Stimulated activated naive CD8-positive, alpha-beta T cell treated with anti-CD3 and anti-CD28 coated beads, Interleukin-15, Interleukin-2, amounts not matched to agents 100 ng/mL and 50 ng/mL, for 24 hours (primary cell): Measurements from ENCODE around the gene ELOVL4.

Source experiments
- H3K27ac Mint-ChIP-seq: one replicate; pipeline ENCODE4 v1.8.0; 2021; ENCODE audit warnings: mild to moderate bottlenecking, mixed read lengths
- H3K27me3 Mint-ChIP-seq: one replicate; pipeline ENCODE4 v1.8.0; 2021; ENCODE audit warnings: mixed read lengths
- H3K36me3 Mint-ChIP-seq: one replicate; pipeline ENCODE4 v1.8.0; 2021; ENCODE audit warnings: low read depth, mixed read lengths
- H3K4me1 Mint-ChIP-seq: one replicate; pipeline ENCODE4 v1.8.0; 2021; ENCODE audit warnings: low read depth, mixed read lengths
- H3K4me3 Mint-ChIP-seq: one replicate; pipeline ENCODE4 v1.8.0; 2021; ENCODE audit warnings: mild to moderate bottlenecking, mixed read lengths
- H3K9me3 Mint-ChIP-seq: one replicate; pipeline ENCODE4 v1.8.0; 2021; ENCODE audit warnings: mixed read lengths

ELOVL4 gene

GRCh38 chr6:79943133-79943532 lies 4.2 kb downstream of the ELOVL4 start:
- H3K9me3 Mint-ChIP-seq: no peaks in the 10 kb centered on the region
- no peak overlapping the region for H3K27ac Mint-ChIP-seq
- no peak overlapping the region for H3K4me3 Mint-ChIP-seq
- peaks cover 35% of the 10 kb centered on the region for H3K27me3 Mint-ChIP-seq
- H3K36me3 Mint-ChIP-seq: no peaks in the 10 kb centered on the region
- peaks cover 23% of the 10 kb centered on the region for H3K4me1 Mint-ChIP-seq

- Mint-ChIP-seq H3K4me3 (no peak overlapping the region), H3K9me3 (no peaks in the 10 kb centered on the region), H3K4me1 (peaks cover 15% of the 10 kb centered on the region), H3K27ac (no peak overlapping the region), H3K36me3 (no peaks in the 10 kb centered on the region), H3K27me3 (peaks cover 28% of the 10 kb centered on the region)
Measured at GRCh38 chr6:79941489-79942151, 5.7 kb downstream of the ELOVL4 start.

- H3K36me3 Mint-ChIP-seq: no peaks in the 10 kb centered on the region
- no peak overlapping the region for H3K4me3 Mint-ChIP-seq
Measured at GRCh38 chr6:79928478-79928998, 18.8 kb downstream of the ELOVL4 start.

GRCh38 chr6:79927758-79928157 lies 19.6 kb downstream of the ELOVL4 start:
- Mint-ChIP-seq H3K27me3 (peaks cover 2% of the 10 kb centered on the region), H3K36me3 (no peaks in the 10 kb centered on the region), H3K9me3 (no peaks in the 10 kb centered on the region), H3K27ac (no peak overlapping the region), H3K4me3 (no peak overlapping the region), H3K4me1 (peaks cover 4% of the 10 kb centered on the region)

More at GRCh38 chr6:79928478-79928998, 18.8 kb downstream of the ELOVL4 start:
- no peak overlapping the region for H3K27ac Mint-ChIP-seq
- H3K27me3 Mint-ChIP-seq: peaks cover 5% of the 10 kb centered on the region
- H3K9me3 Mint-ChIP-seq: no peaks in the 10 kb centered on the region
- peaks cover 4% of the 10 kb centered on the region for H3K4me1 Mint-ChIP-seq

- Mint-ChIP-seq H3K27ac (no peak overlapping the region), H3K4me3 (no peak overlapping the region), H3K9me3 (no peaks in the 10 kb centered on the region), H3K4me1 (peaks cover 4% of the 10 kb centered on the region), H3K27me3 (no peaks in the 10 kb centered on the region), H3K36me3 (no peaks in the 10 kb centered on the region)
Measured at GRCh38 chr6:79923270-79923669, 24.1 kb downstream of the ELOVL4 start.

GRCh38 chr6:79922018-79922417 lies 25.3 kb downstream of the ELOVL4 start:
- Mint-ChIP-seq H3K9me3 (no peaks in the 10 kb centered on the region), H3K27ac (no peak overlapping the region), H3K36me3 (no peaks in the 10 kb centered on the region), H3K27me3 (no peaks in the 10 kb centered on the region), H3K4me1 (no peaks in the 10 kb centered on the region), H3K4me3 (no peak overlapping the region)

GRCh38 chr6:79913369-79913768 lies 34.0 kb downstream of the ELOVL4 start:
- H3K4me3 Mint-ChIP-seq: no peak overlapping the region
- H3K27me3 Mint-ChIP-seq: peaks cover 4% of the 10 kb centered on the region
- no peaks in the 10 kb centered on the region for H3K36me3 Mint-ChIP-seq
- H3K9me3 Mint-ChIP-seq: no peaks in the 10 kb centered on the region
- H3K4me1 Mint-ChIP-seq: peaks cover 4% of the 10 kb centered on the region
- no peak overlapping the region for H3K27ac Mint-ChIP-seq

GRCh38 chr6:79911992-79912391 lies 35.4 kb downstream of the ELOVL4 start:
- H3K27ac Mint-ChIP-seq: no peak overlapping the region
- H3K36me3 Mint-ChIP-seq: no peaks in the 10 kb centered on the region
- H3K4me3 Mint-ChIP-seq: no peak overlapping the region
- H3K4me1 Mint-ChIP-seq: peaks cover 4% of the 10 kb centered on the region
- H3K27me3 Mint-ChIP-seq: peaks cover 9% of the 10 kb centered on the region
- no peaks in the 10 kb centered on the region for H3K9me3 Mint-ChIP-seq

- no peaks in the 10 kb centered on the region for H3K9me3 Mint-ChIP-seq
Measured at GRCh38 chr6:79909517-79909916, 37.8 kb downstream of the ELOVL4 start.

GRCh38 chr6:79902046-79902445 lies 45.3 kb downstream of the ELOVL4 start:
- H3K4me3 Mint-ChIP-seq: no peak overlapping the region
- peaks cover 22% of the 10 kb centered on the region for H3K27me3 Mint-ChIP-seq
- no peaks in the 10 kb centered on the region for H3K36me3 Mint-ChIP-seq
- H3K4me1 Mint-ChIP-seq: no peaks in the 10 kb centered on the region
- no peaks in the 10 kb centered on the region for H3K9me3 Mint-ChIP-seq
- no peak overlapping the region for H3K27ac Mint-ChIP-seq

More at GRCh38 chr6:79909517-79909916, 37.8 kb downstream of the ELOVL4 start:
- Mint-ChIP-seq H3K27ac (no peak overlapping the region), H3K36me3 (no peaks in the 10 kb centered on the region), H3K4me1 (peaks cover 4% of the 10 kb centered on the region), H3K4me3 (no peak overlapping the region), H3K27me3 (peaks cover 26% of the 10 kb centered on the region)

GRCh38 chr6:79898076-79898475 lies 49.3 kb downstream of the ELOVL4 start:
- H3K4me1 Mint-ChIP-seq: no peaks in the 10 kb centered on the region
- H3K36me3 Mint-ChIP-seq: no peaks in the 10 kb centered on the region
- no peak overlapping the region for H3K4me3 Mint-ChIP-seq
- no peak overlapping the region for H3K27ac Mint-ChIP-seq
- peaks cover 5% of the 10 kb centered on the region for H3K9me3 Mint-ChIP-seq
- H3K27me3 Mint-ChIP-seq: peaks cover 7% of the 10 kb centered on the region

GRCh38 chr6:79896075-79896449 lies 51.3 kb downstream of the ELOVL4 start:
- no peaks in the 10 kb centered on the region for H3K36me3 Mint-ChIP-seq

GRCh38 chr6:79895382-79896074 lies 51.8 kb downstream of the ELOVL4 start:
- Mint-ChIP-seq H3K27me3 (peaks cover 11% of the 10 kb centered on the region), H3K4me1 (no peaks in the 10 kb centered on the region), H3K27ac (no peak overlapping the region), H3K36me3 (no peaks in the 10 kb centered on the region), H3K9me3 (peaks cover 16% of the 10 kb centered on the region), H3K4me3 (no peak overlapping the region)

More at GRCh38 chr6:79896075-79896449, 51.3 kb downstream of the ELOVL4 start:
- peaks cover 12% of the 10 kb centered on the region for H3K9me3 Mint-ChIP-seq
- peaks cover 7% of the 10 kb centered on the region for H3K27me3 Mint-ChIP-seq
- no peak overlapping the region for H3K27ac Mint-ChIP-seq
- H3K4me1 Mint-ChIP-seq: no peaks in the 10 kb centered on the region
- no peak overlapping the region for H3K4me3 Mint-ChIP-seq

GRCh38 chr6:79894939-79895338 lies 52.4 kb downstream of the ELOVL4 start:
- Mint-ChIP-seq H3K27me3 (peaks cover 15% of the 10 kb centered on the region), H3K9me3 (peaks cover 22% of the 10 kb centered on the region), H3K4me1 (no peaks in the 10 kb centered on the region), H3K36me3 (no peaks in the 10 kb centered on the region), H3K27ac (no peak overlapping the region), H3K4me3 (no peak overlapping the region)

- H3K27ac Mint-ChIP-seq: no peak overlapping the region
- peaks cover 22% of the 10 kb centered on the region for H3K27me3 Mint-ChIP-seq
- H3K4me3 Mint-ChIP-seq: no peak overlapping the region
- H3K4me1 Mint-ChIP-seq: no peaks in the 10 kb centered on the region
- peaks cover 21% of the 10 kb centered on the region for H3K9me3 Mint-ChIP-seq
- no peaks in the 10 kb centered on the region for H3K36me3 Mint-ChIP-seq
Measured at GRCh38 chr6:79888587-79888986, 58.8 kb downstream of the ELOVL4 start.
